ENCODE measurements around the gene CCT4.
"Not testable (repeated sequence)": the region's sequence is repeated elsewhere in the genome, so short reads cannot be mapped to it uniquely, and the experiment has no call there.

Gene CCT4, protein sequence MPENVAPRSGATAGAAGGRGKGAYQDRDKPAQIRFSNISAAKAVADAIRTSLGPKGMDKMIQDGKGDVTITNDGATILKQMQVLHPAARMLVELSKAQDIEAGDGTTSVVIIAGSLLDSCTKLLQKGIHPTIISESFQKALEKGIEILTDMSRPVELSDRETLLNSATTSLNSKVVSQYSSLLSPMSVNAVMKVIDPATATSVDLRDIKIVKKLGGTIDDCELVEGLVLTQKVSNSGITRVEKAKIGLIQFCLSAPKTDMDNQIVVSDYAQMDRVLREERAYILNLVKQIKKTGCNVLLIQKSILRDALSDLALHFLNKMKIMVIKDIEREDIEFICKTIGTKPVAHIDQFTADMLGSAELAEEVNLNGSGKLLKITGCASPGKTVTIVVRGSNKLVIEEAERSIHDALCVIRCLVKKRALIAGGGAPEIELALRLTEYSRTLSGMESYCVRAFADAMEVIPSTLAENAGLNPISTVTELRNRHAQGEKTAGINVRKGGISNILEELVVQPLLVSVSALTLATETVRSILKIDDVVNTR

DNA sequence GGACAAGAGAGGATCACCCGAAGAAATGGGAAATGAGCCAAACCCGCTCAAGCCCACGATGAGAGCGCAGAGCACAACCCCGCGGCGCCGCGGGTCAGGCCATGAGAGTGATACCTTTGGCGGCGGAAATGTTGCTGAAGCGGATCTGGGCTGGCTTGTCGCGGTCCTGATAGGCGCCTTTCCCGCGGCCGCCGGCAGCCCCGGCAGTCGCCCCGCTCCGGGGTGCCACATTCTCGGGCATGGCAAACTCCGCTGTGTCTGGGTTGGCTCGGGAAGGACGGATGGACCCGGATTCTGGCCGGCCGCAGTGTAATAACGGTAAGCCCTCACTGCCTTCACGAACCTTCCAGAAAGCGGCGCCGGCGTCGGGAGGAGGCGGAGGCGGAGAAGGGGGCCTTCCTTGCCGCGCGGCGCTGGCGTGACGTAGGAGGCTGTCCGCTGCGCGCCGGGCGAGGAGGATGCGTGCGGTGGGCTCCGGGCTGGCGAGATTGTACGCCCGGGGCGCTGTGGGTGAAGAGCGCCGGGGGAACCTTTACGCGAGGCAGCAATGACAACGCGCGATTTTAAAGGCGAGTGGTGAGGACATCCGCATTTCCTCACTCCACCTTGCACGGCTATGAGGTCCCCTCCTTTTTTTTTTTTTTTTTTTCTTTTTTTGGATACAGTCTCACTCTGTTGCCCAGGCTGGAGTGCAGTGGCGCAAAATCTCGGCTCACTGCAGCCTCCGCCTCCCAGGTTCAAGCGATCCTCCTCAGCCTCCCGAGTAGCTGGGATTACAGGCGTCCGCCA lies at the start of gene CCT4:
CCT4 (minus strand) TSS at position 390 of the 789 bp plus-strand sequence; CDS start at position 241, 149 bp downstream.
- peak; percentile 61 to 88 for DNase-seq

DNA sequence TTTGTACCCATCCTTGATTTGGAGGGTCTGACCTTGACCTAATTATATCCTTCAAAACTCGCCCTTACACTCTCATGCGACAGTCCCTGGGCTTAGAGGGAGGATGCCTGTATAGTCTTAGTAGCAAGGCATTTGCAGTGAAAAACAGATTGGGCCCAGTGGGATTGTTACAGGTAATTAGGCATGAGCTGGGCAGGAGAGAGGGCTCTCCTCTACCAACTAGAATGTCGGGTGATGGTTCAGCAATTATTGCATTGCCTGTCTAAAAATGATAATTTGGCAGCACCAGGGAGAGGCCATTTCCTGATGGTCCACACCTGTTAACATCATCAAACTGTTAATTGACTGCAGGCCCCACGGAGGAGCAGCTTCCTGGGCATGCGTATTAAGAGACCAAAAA lies 49.4 kb upstream of the CCT4 start:
- no peak for DNase-seq

DNA sequence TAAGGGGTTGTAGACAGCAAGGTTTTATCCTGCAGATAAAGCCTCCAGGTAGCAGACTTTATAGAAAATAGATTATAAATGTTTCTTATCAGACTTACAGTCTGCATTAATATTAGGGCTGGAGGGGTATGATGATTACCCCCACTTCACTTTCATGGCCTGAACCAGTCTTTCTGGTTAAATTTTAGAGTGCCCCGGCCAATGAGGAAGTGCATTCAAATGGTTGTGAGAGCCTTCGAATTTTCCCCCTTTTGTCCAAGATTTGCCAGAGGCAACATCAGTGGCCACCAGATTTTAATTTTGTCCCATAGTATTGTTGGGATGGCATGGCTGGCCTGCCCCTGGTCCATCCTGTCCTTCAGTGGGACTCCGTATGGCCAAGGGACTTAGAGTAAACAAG lies 48.6 kb upstream of the CCT4 start:
- DNase-seq: no peak

DNA sequence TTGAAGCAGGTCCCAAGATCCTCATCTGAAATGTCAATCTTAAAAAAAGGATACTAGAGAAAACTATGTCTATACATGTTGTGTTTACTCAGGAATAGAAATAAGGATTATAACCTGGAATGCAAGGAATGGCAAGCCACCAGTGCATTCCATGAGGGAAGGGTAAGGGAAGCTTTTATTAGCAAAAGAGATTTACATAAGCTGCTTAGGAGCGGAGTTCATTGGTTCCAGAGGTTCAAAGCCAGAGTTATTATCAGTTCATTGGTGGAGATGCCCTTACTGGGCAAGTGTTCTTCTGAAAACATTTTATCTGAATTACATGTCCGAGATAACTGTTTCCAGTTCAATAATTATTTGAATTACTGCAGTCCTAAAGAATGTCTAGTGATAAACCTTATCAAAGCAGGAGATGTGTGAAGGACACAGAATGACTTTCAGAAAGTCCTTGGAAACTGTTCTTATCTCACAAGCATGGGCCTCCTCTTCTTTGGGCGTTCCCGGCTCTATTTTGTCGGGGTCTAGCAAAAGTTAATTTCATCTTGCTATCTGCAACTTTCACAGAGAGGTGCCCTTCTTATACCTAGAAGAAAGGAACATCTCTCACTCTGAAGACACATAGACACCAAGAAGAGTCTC lies 40.5 kb upstream of the CCT4 start:
- no peak for DNase-seq

DNA sequence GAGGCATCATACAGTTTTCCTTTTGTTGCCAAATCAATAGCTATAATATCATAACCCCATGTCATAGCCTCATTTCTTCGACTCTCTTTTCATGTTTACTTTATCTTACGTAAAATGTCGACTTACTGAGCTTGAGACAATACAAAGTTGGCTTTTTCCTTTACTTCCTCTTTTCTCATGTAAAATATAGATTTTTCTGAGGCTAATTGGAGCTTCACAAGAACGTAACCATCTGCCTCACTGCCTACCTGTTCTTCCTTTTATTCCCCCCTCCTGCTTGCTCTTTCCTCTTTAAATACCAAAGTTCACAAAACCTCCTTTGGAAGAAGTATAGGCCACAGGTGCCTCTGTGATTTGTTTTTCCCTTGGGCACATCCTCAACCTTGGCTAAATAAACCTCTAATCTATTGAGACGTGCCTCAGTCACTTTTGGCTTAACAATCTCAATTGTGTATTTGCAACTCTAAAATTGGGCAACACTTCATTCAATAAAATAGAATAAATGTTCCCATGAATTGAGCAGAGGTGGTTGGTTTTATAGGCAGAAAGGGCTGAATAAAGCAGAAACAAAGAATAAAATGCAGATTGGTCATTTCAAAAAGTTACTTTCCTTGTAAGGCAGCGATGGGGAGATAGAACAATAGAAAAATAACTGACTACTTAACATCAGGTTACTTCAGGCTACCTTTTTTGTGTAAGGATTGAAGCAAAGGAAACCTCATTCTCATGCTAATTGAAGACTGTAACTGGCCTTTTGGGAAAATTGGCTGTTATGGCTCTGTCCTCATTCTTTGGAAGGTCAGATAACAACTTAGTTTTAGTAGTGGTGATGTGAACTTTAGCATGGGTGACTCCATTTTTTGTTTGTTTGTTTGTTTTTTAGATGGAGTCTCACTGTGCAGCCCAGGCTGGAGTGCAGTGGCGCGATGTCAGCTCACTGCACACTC lies 38.3 kb upstream of the CCT4 start:
- no peak for DNase-seq

DNA sequence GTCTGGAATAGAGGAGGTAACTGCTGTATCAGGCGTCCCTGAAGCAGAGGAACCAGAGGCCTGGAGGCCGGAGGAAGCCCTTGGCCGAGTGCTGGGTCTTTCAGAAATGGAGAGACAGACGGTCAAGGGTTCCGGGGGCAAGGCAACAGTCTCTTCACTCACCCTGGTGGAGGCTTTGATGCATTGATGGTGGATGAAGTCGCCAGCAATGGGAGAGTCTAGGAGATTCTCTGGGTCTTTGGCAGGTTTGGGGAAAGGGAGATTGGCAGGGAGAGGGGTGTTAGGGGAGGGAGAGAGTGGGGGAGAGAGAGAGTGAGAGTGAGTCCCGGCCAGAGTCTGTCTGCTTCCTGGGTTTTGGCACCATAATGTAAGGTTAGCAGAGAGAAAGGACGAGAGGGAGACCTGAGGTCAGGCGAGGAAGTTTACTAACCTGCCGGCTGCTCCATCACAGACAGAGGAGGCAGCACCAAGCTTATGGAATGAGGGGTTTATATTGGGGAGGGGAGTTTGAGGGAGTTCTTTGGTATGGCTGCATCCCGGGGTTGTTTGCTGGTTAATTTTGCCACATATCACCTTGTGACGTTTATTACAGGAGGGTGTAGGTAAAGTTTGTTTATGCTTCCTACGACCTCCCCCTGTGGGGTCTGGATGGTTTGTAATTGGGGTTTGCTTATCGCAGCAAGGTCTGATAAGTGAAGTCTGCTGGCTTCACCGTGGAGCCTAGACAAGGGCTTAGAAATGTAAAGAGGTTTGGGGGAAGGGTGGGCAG lies 36.6 kb upstream of the CCT4 start:
- DNase-seq: no peak

DNA sequence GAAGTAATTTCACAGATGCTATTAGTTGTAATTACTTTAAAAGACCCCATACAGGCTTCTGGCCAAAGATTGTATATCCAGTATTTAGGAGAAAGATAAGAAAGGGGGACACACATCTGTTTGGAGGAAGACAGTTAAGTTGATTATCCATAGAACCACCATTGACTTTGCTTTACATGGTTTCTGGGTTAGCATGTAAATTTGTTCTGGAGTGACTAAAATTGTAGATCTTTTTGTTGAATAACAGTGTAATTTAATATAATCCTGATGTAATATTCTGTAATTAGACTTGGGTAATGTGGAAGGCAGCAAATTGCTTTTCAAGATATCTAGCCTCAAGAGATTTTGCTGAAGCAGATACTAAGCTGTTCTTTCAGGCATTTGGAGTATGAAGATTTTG lies 34.3 kb upstream of the CCT4 start:
- DNase-seq: no peak

DNA sequence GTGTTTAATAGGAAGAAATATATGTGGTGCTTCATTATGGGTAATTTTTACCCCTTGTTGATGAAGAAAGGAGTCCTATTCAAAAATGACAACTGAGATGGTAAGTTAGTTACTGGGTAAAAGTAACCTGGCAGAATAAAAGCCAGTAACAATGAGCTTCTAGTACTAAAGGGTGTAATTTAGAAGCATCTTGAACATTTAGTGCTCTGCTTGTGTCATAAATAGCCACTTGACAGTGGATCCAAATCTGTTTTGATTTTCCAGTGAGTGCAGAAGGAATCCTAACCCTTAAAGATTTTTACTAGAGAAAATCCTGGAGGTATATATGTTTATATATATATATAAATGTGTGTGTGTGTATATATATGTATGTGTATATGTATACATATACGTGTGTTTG lies 32.1 kb upstream of the CCT4 start:
- no peak for DNase-seq

DNA sequence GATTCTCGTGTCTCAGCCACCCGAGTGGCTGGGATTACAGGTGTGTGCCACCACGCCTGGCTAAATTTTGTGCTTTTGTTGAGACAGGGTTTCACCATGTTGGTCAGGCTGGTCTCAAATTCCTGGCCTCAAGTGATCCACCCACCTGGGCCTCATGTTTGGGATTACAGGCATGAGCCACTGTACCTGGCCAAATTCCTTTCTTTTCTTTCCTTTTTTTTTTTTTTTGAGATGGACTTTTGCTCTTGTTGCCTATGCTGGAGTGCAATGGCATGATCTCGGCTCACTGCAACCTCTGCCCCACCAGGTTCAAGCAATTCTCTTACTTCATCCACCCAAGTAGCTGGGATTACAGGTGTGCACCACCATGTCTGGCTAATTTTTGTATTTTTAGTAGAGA lies 26.3 kb upstream of the CCT4 start:
- not testable (repeated sequence) for DNase-seq

DNA sequence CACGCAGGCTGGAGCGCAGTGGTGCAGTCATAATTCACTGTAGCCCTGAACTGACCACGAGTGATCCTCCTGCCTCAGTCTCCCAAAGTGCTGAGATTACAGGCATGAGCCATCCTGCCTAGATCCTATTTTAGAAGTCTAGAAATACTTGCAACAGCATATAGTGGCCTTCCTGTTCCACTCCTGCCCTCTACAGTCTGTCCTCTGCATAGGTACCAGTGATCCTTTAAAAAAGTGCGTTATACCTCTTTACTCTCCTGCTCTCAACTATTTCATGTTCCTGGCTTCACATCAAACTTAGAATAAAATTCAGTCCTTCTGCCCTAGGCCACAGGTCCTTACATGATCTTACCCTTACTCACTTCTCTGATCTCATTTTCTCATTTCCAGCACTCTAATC lies 23.1 kb upstream of the CCT4 start:
- peak in 1 of 2 experiments; percentile 30 for DNase-seq

DNA sequence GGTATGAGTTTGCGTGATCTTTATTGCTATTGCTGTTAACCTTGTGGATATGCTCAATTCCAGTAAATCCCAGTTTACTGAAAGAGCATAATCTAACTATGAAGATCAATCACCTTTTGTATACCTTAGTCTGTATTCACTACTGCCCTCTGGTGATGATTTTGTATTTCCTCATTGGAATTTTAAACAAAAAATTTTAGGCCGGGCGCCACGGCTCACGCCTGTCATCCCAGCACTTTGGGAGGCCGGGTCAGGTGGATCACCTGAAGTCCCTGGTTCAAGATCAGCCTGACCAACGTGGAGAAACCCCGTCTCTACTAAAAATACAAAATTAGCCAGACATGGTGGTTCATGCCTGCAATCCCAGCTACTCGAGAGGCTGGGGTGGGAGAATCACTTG lies 22.1 kb upstream of the CCT4 start:
- peak in 1 of 2 experiments; percentile 29 for DNase-seq

DNA sequence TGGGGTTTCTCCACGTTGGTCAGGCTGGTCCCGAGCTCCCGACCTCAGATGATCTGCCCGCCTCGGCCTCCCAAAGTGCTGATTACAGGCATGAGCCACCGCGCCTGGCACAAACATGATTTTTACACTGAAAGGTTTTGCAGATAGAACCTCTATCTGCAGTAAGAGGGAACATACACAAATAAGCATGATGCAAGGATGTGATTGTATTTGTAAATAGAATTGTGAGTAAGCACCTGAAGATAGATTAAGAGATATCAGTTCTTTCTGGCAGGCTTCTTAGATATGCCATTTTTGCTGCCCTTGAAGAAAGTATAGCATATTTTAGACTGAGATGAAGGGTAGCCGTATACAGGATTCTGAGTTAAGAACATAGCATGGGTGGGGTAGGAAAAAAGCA lies 20.7 kb upstream of the CCT4 start:
- no peak for DNase-seq

DNA sequence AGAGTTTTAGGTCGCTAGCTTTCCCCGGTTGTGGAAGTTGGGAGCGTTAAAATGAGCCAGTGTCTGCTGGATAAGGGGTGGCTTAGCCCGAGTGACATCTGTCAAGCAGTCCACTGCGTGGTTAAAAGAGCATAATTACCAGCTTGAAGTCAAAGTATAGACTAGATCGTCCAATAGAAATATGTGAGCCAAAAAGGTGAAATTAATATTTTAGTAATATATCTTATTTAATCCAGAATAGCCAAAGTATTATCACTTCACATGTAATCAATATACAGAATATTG lies 17.7 kb upstream of the CCT4 start:
- DNase-seq: peak in 1 of 2 experiments; percentile 15

DNA sequence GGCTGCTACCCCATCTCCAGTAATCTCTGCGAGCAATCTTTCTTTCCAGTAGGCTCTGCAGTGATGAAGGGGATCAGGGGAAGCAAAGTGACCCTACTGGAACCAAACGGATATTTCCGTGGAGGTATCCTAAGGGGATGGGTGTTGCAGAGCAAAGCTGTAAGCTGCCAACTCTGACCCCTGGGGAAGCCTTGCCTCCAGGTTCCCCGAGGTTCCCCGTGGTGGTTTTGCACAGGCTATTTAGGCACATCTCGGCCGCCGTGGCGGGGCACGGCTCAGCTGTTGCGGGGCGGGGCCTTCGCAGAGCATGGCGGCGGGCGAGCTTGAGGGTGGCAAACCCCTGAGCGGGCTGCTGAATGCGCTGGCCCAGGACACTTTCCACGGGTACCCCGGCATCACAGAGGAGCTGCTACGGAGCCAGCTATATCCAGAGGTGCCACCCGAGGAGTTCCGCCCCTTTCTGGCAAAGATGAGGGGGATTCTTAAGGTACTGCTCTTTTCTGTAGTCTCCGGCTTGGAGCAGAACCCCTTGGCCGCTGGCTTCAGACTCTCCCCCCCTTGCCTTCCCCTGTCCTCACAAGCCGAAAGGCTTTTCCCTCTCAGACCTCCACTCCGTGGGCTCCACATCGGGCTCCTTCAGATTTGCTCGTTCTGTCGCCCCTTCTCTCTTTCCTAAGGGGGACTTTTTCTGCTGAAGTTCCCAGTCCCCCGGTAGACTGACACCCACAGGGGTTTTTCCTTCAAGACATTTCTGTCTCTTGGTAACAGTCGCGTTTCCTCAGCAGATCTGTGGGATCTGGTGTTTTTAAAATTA lies 17.1 kb upstream of the CCT4 start, which contains the start of gene COMMD1:
COMMD1 (plus strand) TSS at position 303 of the 814 bp plus-strand sequence; CDS start at position 308, 5 bp downstream.
- peak in 1 of 2 experiments; percentile 83 for DNase-seq

DNA sequence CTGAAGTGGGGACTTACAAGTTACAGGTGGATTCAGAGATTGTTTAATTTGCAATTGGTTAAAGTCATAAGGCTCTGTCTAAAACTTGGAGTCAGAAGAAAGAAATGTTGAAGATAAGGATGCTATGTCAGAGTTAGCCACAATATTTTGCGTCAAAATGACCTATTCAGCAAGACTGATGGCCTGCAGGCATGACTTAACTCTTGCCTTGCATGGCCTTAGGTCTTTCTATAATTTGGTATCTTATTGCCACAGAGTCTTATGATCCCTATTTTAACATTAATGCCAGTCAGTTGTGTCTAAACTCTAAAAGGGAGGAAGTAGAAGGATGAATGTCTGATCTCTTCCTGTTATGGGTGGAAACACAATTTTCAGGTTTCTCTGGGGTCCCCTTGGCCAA lies 11.8 kb upstream of the CCT4 start:
- DNase-seq: no peak

DNA sequence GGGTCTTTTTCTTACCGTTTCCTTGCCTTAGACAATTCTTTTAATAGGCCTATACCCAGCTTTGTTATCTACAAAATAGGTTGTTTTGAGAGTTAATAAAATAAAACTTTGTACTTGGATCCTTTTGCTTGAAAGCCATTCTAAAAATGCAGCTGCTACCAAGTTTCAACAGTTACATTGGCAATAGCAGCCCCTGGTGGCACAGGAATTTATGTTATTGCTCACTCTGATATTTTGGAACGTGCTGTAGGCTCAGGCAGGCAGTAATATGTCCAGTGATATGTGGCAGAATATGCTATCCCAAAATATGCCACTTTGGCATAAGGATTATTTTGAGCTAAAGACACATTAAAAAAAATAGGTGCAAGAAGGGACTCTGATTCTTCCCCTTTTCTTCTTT lies 10.4 kb upstream of the CCT4 start:
- peak in 1 of 2 experiments; percentile 54 for DNase-seq

DNA sequence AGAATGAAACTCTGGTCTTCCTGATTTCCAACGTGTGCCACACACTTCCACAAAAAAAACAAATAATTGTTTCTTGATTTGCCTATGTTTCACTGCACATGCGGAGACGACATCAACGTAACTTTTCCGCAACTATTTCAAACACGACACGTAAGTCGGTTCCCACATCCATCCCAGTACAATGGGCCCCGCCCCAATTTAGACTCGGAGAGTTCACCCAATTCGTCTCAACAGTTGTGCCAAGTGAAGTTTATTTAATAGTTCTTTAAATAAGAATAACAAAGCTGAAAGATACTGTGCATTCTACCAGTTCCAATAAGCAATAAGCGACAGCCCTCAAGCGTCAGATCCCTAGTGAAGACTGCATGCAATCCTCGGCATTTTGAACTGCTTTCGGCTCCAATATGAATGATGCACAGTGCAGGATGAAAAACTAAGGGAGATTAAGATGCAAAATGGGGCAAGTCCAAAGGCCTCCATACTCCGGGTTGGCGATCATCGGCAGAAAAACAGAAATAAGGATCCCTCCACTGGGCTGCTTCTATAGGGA lies 664 bp downstream of the CCT4 start:
- DNase-seq: peak in 1 of 2 experiments; percentile 23

DNA sequence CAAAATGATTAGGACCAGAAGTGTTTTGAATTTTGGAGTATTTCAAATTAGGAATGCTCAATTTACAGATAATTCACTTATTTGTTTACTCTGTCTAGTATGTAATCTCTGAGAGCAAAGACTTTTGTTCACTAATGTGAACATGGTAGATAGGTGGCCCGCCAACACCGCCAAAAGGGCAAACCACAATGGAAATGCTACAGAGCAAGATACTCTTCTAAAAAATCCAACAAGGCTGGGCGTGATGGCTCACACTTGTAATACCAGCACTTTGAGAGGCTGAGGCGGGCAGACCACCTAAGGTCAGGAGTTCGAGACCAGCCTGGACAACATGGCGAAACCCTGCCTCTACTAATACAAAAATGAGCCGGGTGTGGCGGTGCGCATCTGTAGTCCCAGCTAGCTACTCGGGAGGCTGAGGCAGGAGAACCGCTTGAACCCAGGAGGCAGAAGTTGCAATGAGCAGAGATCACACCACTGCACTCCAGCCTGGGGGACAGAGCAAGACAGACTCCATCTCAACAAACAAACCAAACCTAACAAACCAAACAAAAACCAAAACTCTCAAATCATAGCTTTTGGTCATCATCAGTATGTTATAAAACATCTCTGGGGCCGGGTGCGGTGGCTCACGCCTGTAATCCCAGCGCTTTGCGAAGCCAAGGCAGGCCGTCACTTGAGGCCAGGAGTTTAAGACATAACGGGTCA lies 2.4 kb downstream of the CCT4 start:
- no peak for DNase-seq

DNA sequence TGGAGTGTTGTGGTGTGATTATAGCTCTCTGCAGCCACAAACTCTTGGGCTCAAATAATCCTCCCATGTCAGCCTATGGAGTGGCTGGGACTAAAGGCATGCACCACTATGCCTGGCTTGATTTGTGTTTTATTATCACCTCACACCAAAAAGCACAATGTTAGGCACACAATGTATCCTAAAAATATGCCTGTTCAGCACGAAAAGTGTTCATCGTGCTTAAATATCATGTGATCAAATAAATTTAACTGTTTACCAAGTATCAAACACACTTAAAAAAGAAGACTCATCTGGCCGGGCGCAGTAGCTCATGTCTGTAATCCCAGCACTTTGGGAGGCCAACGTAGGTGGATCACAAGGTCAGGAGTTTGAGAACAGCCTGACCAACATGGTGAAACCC lies 5.6 kb downstream of the CCT4 start:
- no peak for DNase-seq

DNA sequence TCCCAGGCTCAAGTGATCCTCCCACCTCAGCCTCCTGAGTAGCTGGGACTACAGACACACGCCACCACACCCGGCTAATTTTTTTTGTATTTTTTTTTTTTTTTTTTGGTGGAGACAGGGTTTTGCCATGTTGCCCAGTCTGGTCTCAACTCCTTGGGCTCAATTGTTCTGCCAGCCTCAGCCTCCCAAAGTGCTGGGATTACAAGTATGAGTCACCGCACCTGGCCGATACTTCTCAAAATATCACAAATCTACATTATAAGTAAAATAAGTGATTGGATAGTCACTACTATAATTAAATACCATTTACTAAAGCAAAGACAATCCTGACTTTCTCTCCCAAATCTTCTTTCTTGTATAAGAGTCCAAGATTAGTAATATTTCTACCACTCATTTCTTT lies 9.1 kb downstream of the CCT4 start:
- not testable (repeated sequence) for DNase-seq

Measured in NCI-H526 (cell line).